Fibroblast of the aortic adventitia (primary cell): ENCODE measurements around the gene SLC23A2. TPM values are rescaled to one million over a fixed set of nuclear protein-coding genes. Genes with fewer than 3 reads are reported as not detected.

ENCODE experiments used
- DNase-seq: peaks from one replicate; pipeline ENCODE4 v3.0.0-alpha.2; 2010; ENCODE audit warnings: low read depth
- H3K4me3 ChIP-seq: 2 replicates; pipeline ENCODE4 v1.5.1; 2011; ENCODE audit warnings: low read depth, mild to moderate bottlenecking, control low read depth, low read length, moderate library complexity
- CTCF ChIP-seq: IDR thresholded peaks from 2 replicates; pipeline ENCODE4 v1.5.1; 2011; ENCODE audit warnings: mild to moderate bottlenecking, low read length, control low read depth, inconsistent platforms; ENCODE audit not compliant: insufficient read depth
- total RNA-seq: library from RNA; depleted of rRNA; stranded (reverse); fragments of >200 nt; gene quantifications from 2 replicates; pipeline ENCODE4 v1.2.3, GENCODE V29; 2012; ENCODE audit warnings: low replicate concordance

Gene SLC23A2
- total RNA-seq, 1 donor = 24.6 TPM

DNA sequence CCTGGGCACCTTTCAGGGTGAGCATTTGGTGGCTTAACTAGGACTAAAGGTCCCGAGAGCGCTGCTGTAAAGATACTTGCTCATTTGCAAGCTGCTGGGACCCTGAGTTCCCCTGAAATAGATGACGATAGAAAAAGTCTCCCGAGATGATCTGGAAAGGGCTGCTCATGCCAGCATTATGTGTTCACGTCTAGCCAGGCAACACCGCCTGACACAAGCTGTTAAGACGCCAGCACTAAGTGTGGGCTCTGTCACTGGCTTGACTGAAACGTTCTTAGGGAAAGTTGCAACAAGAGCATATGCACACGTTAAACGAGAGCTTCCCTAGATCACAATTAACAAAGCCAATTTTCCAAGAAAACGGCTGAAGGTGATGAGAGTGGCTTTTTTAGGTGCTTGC, 113.7 kb downstream of the SLC23A2 start:
- no peak for DNase-seq

DNA sequence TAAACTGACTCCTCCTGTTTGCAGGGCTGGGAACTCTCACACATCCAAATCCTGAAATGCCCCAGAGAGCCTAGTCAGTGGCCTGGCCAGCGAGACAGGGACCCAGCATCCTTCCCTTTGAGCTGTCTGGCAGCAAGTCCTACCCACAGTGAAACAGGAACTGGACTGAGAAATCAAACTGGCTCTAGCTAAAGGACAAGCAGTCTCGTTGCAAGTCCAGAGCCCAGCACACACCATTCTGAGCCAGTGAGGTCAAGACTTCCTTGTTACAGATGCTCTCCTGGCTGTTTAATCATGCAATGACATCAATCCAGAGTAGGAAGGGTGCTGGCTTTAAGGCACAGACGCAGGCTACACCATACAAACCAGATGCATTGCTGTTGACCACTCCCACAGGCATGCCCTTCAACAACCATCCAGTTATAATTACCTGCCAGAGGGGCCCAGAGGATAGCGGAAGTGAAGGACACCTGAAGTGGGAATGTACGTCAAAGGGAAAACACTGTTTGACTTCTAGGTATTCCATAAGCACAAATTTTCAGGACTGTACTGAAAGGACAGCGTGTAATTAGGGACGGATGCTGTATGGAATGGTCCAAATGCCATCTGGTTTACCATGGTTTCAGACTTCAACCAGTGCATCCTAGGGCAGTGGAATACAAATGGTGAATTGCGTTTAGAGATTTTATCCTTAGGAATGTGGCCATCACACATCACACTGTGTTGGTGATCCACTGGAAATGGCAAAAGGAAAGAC, 114.4 kb downstream of the SLC23A2 start:
- no peak for TF ChIP-seq CTCF
- peak; percentile 2 for DNase-seq
- no peak overlapping the region for H3K4me3 ChIP-seq

More for the DNA sequence above, 113.7 kb downstream of the SLC23A2 start:
- no peak overlapping the region for H3K4me3 ChIP-seq
- no peak for TF ChIP-seq CTCF

DNA sequence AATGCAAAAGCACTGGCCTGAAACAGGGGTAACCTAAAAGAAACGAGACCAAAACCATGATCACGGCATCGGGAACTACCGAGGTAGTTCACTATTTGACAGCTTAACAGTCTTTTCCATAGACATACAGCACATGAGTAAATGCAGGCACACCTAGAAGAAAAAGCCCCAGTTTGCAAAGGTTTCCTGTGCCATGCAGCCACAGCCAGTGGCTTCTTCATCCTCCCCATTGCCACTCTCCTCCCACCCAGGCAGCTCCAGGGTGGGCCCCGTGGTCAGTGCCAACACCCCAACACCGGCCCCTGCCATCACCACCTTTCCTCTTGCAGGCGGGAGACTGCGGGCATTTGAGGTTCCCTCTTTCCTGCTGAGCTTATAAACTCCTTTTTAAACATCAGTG, 115.4 kb downstream of the SLC23A2 start:
- no peak for TF ChIP-seq CTCF
- DNase-seq = no peak
- H3K4me3 ChIP-seq = no peak overlapping the region

DNA sequence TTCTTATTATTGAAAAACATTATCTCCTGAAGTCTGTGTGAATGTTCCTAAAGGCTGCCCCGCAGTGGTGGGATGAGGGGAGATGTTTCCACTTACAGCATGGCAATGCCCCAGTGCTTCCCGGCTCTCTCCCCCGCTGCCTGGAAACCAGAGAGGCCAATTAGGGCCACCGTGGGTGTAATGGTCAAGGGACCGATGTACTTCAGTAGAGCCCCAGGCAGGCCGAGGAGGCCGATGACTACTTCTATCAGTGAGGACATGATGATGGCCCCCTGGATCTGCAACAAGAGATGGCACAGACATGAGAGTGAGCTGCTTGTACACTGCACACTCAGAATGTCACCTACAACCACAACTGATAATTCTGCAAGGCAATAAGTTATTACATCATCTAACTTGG, 117.8 kb downstream of the SLC23A2 start:
- DNase-seq = no peak
- H3K4me3 ChIP-seq = no peak overlapping the region
- no peak for TF ChIP-seq CTCF

GRCh38 chr20:4883051-4883450, 118.3 kb downstream of the SLC23A2 start:
- H3K4me3 ChIP-seq = no peak overlapping the region
- no peak for DNase-seq
- no peak for TF ChIP-seq CTCF

- no peak for TF ChIP-seq CTCF
- no peak for DNase-seq
- H3K4me3 ChIP-seq = no peak overlapping the region
These were observed 120.1 kb downstream of the SLC23A2 start for GRCh38 chr20:4881006-4881730.
